GM21825 (cell line): ENCODE results near the gene CD300H.
"Not testable (repeated sequence)": the region's sequence is repeated elsewhere in the genome, so short reads cannot be mapped to it uniquely, and the experiment has no call there.

ENCODE experiments used
- ATAC-seq: cut with Tn5 transposase; IDR thresholded peaks from one replicate; pipeline ENCODE4 v1.9.1; 2021; ENCODE audit warnings: mild to moderate bottlenecking, moderate library complexity; ENCODE audit not compliant: unreplicated experiment

The CD300H gene

GRCh38 chr17:74585711-74586110 lies 18.4 kb upstream of the CD300H start:
- no peak for ATAC-seq

- ATAC-seq = no peak
Measured at GRCh38 chr17:74584292-74585060, 17.2 kb upstream of the CD300H start.

GRCh38 chr17:74582633-74583032 lies 15.3 kb upstream of the CD300H start:
- no peak for ATAC-seq

- ATAC-seq = no peak
Measured at GRCh38 chr17:74579900-74580299, 12.6 kb upstream of the CD300H start.

GRCh38 chr17:74578979-74579378 lies 11.7 kb upstream of the CD300H start:
- no peak for ATAC-seq

GRCh38 chr17:74574489-74575142 lies 7.3 kb upstream of the CD300H start:
- no peak for ATAC-seq

- not testable (repeated sequence) for ATAC-seq
Measured at GRCh38 chr17:74573635-74574034, 6.3 kb upstream of the CD300H start.

- no peak for ATAC-seq
Measured at GRCh38 chr17:74573169-74573568, 5.9 kb upstream of the CD300H start.

GRCh38 chr17:74571621-74572270 lies 4.4 kb upstream of the CD300H start:
- no peak for ATAC-seq

- ATAC-seq = no peak
Measured at GRCh38 chr17:74569020-74570003, 2.0 kb upstream of the CD300H start.

- no peak for ATAC-seq
Measured at GRCh38 chr17:74568106-74568873, 981 bp upstream of the CD300H start.

GRCh38 chr17:74566132-74566753 lies 1.1 kb downstream of the CD300H start:
- no peak for ATAC-seq

- no peak for ATAC-seq
Measured at GRCh38 chr17:74565126-74565525, 2.2 kb downstream of the CD300H start.

- no peak for ATAC-seq
Measured at GRCh38 chr17:74563358-74563757, 4.0 kb downstream of the CD300H start.

GRCh38 chr17:74561586-74561985 lies 5.7 kb downstream of the CD300H start:
- ATAC-seq = no peak

GRCh38 chr17:74558882-74559519 lies 8.3 kb downstream of the CD300H start:
- ATAC-seq = no peak

GRCh38 chr17:74558402-74558801 lies 8.9 kb downstream of the CD300H start:
- not testable (repeated sequence) for ATAC-seq

GRCh38 chr17:74555427-74555940 lies 11.8 kb downstream of the CD300H start:
- no peak for ATAC-seq

- no peak for ATAC-seq
Measured at GRCh38 chr17:74554909-74555308, 12.4 kb downstream of the CD300H start.
